LNCaP clone FGC (cell line): ENCODE measurements around the gene GPER1.
A peak's percentile ranks its signal among the peaks of the same experiment; 100 is the strongest.

ENCODE experiments used
- DNase-seq: peaks from one replicate; pipeline ENCODE4 v3.0.0-alpha.2; 2011; ENCODE audit warnings: low read depth
- H3K4me3 ChIP-seq: 2 replicates; pipeline ENCODE4 v1.5.1; 2011; ENCODE audit warnings: mild to moderate bottlenecking, low read depth, low read length, control low read depth
- CTCF ChIP-seq: IDR thresholded peaks from 2 replicates; pipeline ENCODE4 v1.5.1; 2012; ENCODE audit warnings: mild to moderate bottlenecking; ENCODE audit not compliant: control insufficient read depth, insufficient read depth; ENCODE audit errors: extremely low read depth

GPER1 gene

GRCh38 chr7:1123715-1124114 lies 35.8 kb downstream of the GPER1 start:
- DNase-seq, result no peak
- H3K4me3 ChIP-seq, result no peak overlapping the region
- peak; percentile 48 for TF ChIP-seq CTCF

- H3K4me3 ChIP-seq, result no peak overlapping the region
- TF ChIP-seq CTCF, result no peak
- DNase-seq, result no peak
These were observed 36.3 kb downstream of the GPER1 start for GRCh38 chr7:1124164-1124563.

GRCh38 chr7:1124816-1125602 lies 37.1 kb downstream of the GPER1 start:
- TF ChIP-seq CTCF, result no peak
- no peak overlapping the region for H3K4me3 ChIP-seq
- no peak for DNase-seq

- DNase-seq, result no peak
- no peak for TF ChIP-seq CTCF
These were observed 37.7 kb downstream of the GPER1 start for GRCh38 chr7:1125603-1125969.

GRCh38 chr7:1127001-1127400 lies 39.1 kb downstream of the GPER1 start:
- no peak for TF ChIP-seq CTCF
- no peak for DNase-seq
- H3K4me3 ChIP-seq, result no peak overlapping the region

More at GRCh38 chr7:1125603-1125969, 37.7 kb downstream of the GPER1 start:
- H3K4me3 ChIP-seq, result no peak overlapping the region

GRCh38 chr7:1129431-1129830 lies 41.5 kb downstream of the GPER1 start:
- no peak for TF ChIP-seq CTCF
- DNase-seq, result no peak

More at GRCh38 chr7:1129431-1129830, 41.5 kb downstream of the GPER1 start:
- no peak overlapping the region for H3K4me3 ChIP-seq
